Inflammatory macrophage treated with lipopolysaccharide for 1 hour (primary cell): ENCODE data around the gene TMEM123.

ENCODE experiments used
- DNase-seq, 2 donors: peaks; one replicate each; pipeline ENCODE4 v3.0.0-alpha.2; 2020 to 2022

Gene TMEM123

GRCh38 chr11:102422817-102423712, 29.5 kb downstream of the TMEM123 start:
- DNase-seq = peak in 1 of 2 donors; percentile 35

GRCh38 chr11:102421261-102421660, 31.3 kb downstream of the TMEM123 start:
- no peak for DNase-seq

GRCh38 chr11:102420547-102420946, 32.0 kb downstream of the TMEM123 start:
- no peak for DNase-seq

- DNase-seq = no peak
These were observed 33.4 kb downstream of the TMEM123 start for GRCh38 chr11:102419181-102419580.

GRCh38 chr11:102416976-102417375, 35.6 kb downstream of the TMEM123 start:
- DNase-seq = no peak

- DNase-seq = no peak
These were observed 37.2 kb downstream of the TMEM123 start for GRCh38 chr11:102415304-102415916.

GRCh38 chr11:102414559-102414958, 38.0 kb downstream of the TMEM123 start:
- DNase-seq = no peak

GRCh38 chr11:102413497-102413896, 39.1 kb downstream of the TMEM123 start:
- no peak for DNase-seq

GRCh38 chr11:102411142-102411541, 41.4 kb downstream of the TMEM123 start:
- DNase-seq = no peak

GRCh38 chr11:102410382-102410784, 42.2 kb downstream of the TMEM123 start:
- no peak for DNase-seq

GRCh38 chr11:102408339-102408738, 44.2 kb downstream of the TMEM123 start:
- DNase-seq = no peak

- no peak for DNase-seq
These were observed 44.7 kb downstream of the TMEM123 start for GRCh38 chr11:102407901-102408300.

- DNase-seq = no peak
These were observed 46.5 kb downstream of the TMEM123 start for GRCh38 chr11:102406099-102406498.

GRCh38 chr11:102405501-102405900, 47.1 kb downstream of the TMEM123 start:
- no peak for DNase-seq

GRCh38 chr11:102402548-102402947, 50.0 kb downstream of the TMEM123 start:
- peak; percentile 24 to 25 for DNase-seq

- no peak for DNase-seq
These were observed 50.7 kb downstream of the TMEM123 start for GRCh38 chr11:102401905-102402304.

GRCh38 chr11:102400603-102401002, 52.0 kb downstream of the TMEM123 start:
- no peak for DNase-seq

GRCh38 chr11:102399189-102399588, 53.4 kb downstream of the TMEM123 start:
- DNase-seq = no peak

GRCh38 chr11:102398297-102398696, 54.3 kb downstream of the TMEM123 start:
- DNase-seq = no peak

GRCh38 chr11:102396708-102397563, 55.6 kb downstream of the TMEM123 start:
- no peak for DNase-seq

- DNase-seq = no peak
These were observed 56.7 kb downstream of the TMEM123 start for GRCh38 chr11:102395720-102396393.

- no peak for DNase-seq
These were observed 59.3 kb downstream of the TMEM123 start for GRCh38 chr11:102393272-102393730.
